ENCODE data around the gene INSL3.

DNA sequence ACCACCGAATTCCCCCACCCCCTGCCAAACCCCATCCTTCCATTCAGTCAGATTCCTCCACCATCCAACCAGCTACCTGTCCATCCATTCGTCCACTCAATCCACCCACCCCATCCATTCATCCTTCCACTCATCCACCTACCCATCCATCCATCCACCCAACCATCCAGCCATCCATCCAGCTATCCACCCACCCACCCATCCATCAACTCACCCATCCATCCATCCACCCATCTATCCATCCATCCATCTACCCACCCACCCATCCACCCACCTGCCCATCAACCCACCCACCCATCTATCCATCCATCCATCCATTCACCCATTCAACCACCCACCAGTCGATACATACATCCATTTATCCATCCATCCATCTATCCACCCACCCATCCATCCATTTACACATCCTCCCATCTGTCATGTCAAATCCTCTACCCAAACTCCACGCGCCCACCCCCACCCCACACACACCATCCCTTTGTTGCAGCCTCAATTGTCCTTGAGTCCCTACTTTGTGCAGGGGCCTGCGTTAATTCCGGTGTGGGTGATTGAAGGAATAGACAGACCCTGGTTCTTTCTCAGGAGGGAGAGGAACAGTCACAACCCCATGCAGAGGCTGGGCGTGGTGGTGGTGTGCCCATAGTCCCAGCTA lies 45.1 kb upstream of the INSL3 start:
- TF ChIP-seq, protein P1, sequence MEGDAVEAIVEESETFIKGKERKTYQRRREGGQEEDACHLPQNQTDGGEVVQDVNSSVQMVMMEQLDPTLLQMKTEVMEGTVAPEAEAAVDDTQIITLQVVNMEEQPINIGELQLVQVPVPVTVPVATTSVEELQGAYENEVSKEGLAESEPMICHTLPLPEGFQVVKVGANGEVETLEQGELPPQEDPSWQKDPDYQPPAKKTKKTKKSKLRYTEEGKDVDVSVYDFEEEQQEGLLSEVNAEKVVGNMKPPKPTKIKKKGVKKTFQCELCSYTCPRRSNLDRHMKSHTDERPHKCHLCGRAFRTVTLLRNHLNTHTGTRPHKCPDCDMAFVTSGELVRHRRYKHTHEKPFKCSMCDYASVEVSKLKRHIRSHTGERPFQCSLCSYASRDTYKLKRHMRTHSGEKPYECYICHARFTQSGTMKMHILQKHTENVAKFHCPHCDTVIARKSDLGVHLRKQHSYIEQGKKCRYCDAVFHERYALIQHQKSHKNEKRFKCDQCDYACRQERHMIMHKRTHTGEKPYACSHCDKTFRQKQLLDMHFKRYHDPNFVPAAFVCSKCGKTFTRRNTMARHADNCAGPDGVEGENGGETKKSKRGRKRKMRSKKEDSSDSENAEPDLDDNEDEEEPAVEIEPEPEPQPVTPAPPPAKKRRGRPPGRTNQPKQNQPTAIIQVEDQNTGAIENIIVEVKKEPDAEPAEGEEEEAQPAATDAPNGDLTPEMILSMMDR (IDR thresholded peaks at IDR 0.05; ENCODE audit: borderline replicate concordance, extremely low read depth, low read length, poor library complexity, severe bottlenecking) = no peak
- TF ChIP-seq EZH2 (IDR thresholded peaks at IDR 0.05; ENCODE audit: borderline replicate concordance, low read depth, low read length, severe bottlenecking) = no peak

Measured in DND-41 (cell line).